ENCODE measurements around the gene ERMARD.
"Not testable (repeated sequence)": the region's sequence is repeated elsewhere in the genome, so short reads cannot be mapped to it uniquely, and the experiment has no call there.

The ERMARD gene

GRCh38 chr6:169738204-169738975 is 13.0 kb upstream of the ERMARD start:
- no peak for FAIRE-seq

GRCh38 chr6:169738976-169739529 is 12.4 kb upstream of the ERMARD start:
- no peak for FAIRE-seq

GRCh38 chr6:169741344-169741743 is 10.1 kb upstream of the ERMARD start:
- FAIRE-seq = no peak

GRCh38 chr6:169745405-169745804 is 6.0 kb upstream of the ERMARD start:
- FAIRE-seq = no peak

- FAIRE-seq = no peak
Observed at GRCh38 chr6:169746556-169746955, 4.9 kb upstream of the ERMARD start.

GRCh38 chr6:169752074-169752623 is 727 bp downstream of the ERMARD start:
- FAIRE-seq = no peak

- FAIRE-seq = no peak
Observed at GRCh38 chr6:169755162-169755561, 3.7 kb downstream of the ERMARD start.

- FAIRE-seq = no peak
Observed at GRCh38 chr6:169763308-169763707, 11.9 kb downstream of the ERMARD start.

GRCh38 chr6:169763881-169764280 is 12.5 kb downstream of the ERMARD start:
- no peak for FAIRE-seq

- not testable (repeated sequence) for FAIRE-seq
Observed at GRCh38 chr6:169765789-169766188, 14.4 kb downstream of the ERMARD start.

- no peak for FAIRE-seq
Observed at GRCh38 chr6:169766232-169766631, 14.8 kb downstream of the ERMARD start.

- FAIRE-seq = no peak
Observed at GRCh38 chr6:169766921-169767736, 15.7 kb downstream of the ERMARD start.

GRCh38 chr6:169774347-169774746 is 22.9 kb downstream of the ERMARD start:
- FAIRE-seq = no peak

GRCh38 chr6:169775321-169775720 is 23.9 kb downstream of the ERMARD start:
- FAIRE-seq = no peak

- FAIRE-seq = no peak
Observed at GRCh38 chr6:169776379-169776778, 25.0 kb downstream of the ERMARD start.

- no peak for FAIRE-seq
Observed at GRCh38 chr6:169777896-169778295, 26.5 kb downstream of the ERMARD start.

GRCh38 chr6:169778646-169779045 is 27.2 kb downstream of the ERMARD start:
- no peak for FAIRE-seq

- no peak for FAIRE-seq
Observed at GRCh38 chr6:169779092-169779815, 27.8 kb downstream of the ERMARD start.

- no peak for FAIRE-seq
Observed at GRCh38 chr6:169779896-169780295, 28.5 kb downstream of the ERMARD start.

- FAIRE-seq = no peak
Observed at GRCh38 chr6:169780571-169781091, 29.2 kb downstream of the ERMARD start.

- FAIRE-seq = no peak
Observed at GRCh38 chr6:169782966-169783365, 31.5 kb downstream of the ERMARD start.

GRCh38 chr6:169783401-169783800 is 32.0 kb downstream of the ERMARD start:
- no peak for FAIRE-seq
